ENCODE measurements around the gene ADAM22. TPM values are rescaled to one million over a fixed set of nuclear protein-coding genes. Genes with fewer than 3 reads are reported as not detected.

ADAM22 gene
- total and polyA plus RNA-seq, 2 donors (not counting 1 experiment from before 2014, with no cell fraction given): 0.30 to 1.8 TPM

DNA sequence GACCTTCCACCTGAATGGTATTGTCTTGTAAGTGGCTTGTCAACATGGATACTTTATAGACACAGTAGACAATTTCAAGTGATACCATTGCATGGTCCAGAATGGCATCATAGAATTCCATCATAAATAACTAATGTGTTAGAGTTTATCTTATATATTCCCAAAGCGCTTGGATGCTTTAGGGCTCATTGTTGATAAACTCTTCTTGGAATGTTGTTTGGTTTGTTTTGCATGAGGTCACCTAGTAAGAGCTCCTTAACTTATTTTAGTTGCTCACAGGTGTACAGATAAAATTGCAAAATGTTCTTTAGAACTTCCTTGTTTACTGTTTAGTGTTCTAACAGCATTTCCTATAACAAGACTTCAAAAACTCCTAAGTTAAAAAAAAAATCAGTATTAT is 249.0 kb downstream of the ADAM22 start:
- no peaks in the 10 kb centered on the region for H3K36me3 ChIP-seq (replicated peaks in 1 of 2; ENCODE audit: control extremely low read depth in 1 of 2, control insufficient read depth in 1 of 2, extremely low read depth in 1 of 2, insufficient read depth in 2 of 2, low read length in 1 of 2)
- no peak overlapping the region for H3K27ac Mint-ChIP-seq
- H3K9me3 ChIP-seq (ENCODE audit: control extremely low read depth in 1 of 3, control insufficient read depth in 2 of 3, insufficient read depth in 1 of 3, low read length in 2 of 3): no peaks in the 10 kb centered on the region

DNA sequence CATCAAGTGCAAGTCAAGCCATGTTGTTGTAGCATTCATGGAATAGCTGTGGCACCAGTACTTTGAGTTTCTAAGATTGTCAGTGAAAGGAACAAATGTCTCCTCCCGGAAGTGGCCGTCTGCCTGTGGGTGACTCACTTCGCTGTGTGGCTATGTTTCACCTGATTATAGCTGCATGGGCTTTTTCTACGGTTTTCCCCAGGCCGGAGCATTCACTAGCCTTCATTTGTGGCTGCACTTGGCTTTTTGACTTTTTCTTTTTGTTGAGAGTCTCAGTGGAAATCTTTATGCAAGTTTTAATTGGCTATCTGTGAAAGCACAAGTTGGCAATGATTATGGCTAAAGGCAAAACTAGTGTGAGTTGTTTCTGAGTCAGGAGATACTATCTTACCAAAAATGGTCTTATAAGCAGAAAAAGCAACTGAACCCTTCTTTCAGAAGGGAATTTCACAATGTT is 250.8 kb downstream of the ADAM22 start:
- H3K27ac ChIP-seq (ENCODE audit: low read length in 2 of 2): no peak overlapping the region

More for the DNA sequence above, 249.0 kb downstream of the ADAM22 start:
- no peaks in the 10 kb centered on the region for H3K4me1 ChIP-seq (ENCODE audit: control insufficient read depth in 2 of 2, insufficient read depth in 2 of 2, low read length in 2 of 2)
- intact Hi-C loops (cut with micrococcal nuclease): no loop called here
- H3K4me3 Mint-ChIP-seq: no peak overlapping the region
- H3K9ac ChIP-seq (ENCODE audit: low read length): no peak overlapping the region
- no peak overlapping the region for H3K4me2 ChIP-seq (replicated peaks; ENCODE audit: low read depth, low read length, poor library complexity, severe bottlenecking)
- no peak overlapping the region for H2AFZ ChIP-seq (ENCODE audit: insufficient read depth, low read depth, low read length, poor library complexity, severe bottlenecking)
- H3K79me2 ChIP-seq (ENCODE audit: control insufficient read depth, insufficient read depth, low read length): no peaks in the 10 kb centered on the region
- H3K9me3 Mint-ChIP-seq (ENCODE audit: insufficient read depth): no peaks in the 10 kb centered on the region
- DNase-seq (no peak), ATAC-seq (ENCODE audit: low read depth) (no peak)
- no peak for TF ChIP-seq EZH2 (IDR thresholded peaks at IDR 0.05; ENCODE audit: borderline replicate concordance, insufficient read depth, low read depth, low read length, poor library complexity, severe bottlenecking)
- TF ChIP-seq, protein P1, sequence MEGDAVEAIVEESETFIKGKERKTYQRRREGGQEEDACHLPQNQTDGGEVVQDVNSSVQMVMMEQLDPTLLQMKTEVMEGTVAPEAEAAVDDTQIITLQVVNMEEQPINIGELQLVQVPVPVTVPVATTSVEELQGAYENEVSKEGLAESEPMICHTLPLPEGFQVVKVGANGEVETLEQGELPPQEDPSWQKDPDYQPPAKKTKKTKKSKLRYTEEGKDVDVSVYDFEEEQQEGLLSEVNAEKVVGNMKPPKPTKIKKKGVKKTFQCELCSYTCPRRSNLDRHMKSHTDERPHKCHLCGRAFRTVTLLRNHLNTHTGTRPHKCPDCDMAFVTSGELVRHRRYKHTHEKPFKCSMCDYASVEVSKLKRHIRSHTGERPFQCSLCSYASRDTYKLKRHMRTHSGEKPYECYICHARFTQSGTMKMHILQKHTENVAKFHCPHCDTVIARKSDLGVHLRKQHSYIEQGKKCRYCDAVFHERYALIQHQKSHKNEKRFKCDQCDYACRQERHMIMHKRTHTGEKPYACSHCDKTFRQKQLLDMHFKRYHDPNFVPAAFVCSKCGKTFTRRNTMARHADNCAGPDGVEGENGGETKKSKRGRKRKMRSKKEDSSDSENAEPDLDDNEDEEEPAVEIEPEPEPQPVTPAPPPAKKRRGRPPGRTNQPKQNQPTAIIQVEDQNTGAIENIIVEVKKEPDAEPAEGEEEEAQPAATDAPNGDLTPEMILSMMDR (IDR thresholded peaks at IDR 0.05): no peak
- H3K27ac ChIP-seq (ENCODE audit: low read length in 2 of 2): no peak overlapping the region
- WGBS (ENCODE audit: insufficient coverage): no CpG with 5 or more reads among the region's 1 CpG
- H4K20me1 ChIP-seq (ENCODE audit: control insufficient read depth, insufficient read depth, low read length, poor library complexity, severe bottlenecking): no peaks in the 10 kb centered on the region
- ChIA-PET POLR2A (no interaction called here), CTCF (no interaction called here)
- H3K27me3 ChIP-seq (replicated peaks in 1 of 4; ENCODE audit: control extremely low read depth in 1 of 4, control insufficient read depth in 3 of 4, insufficient read depth in 4 of 4, low read length in 3 of 4): no peaks in the 10 kb centered on the region
- H3K4me3 ChIP-seq (ENCODE audit: control extremely low read depth in 1 of 5, extremely low read depth in 1 of 5, insufficient read depth in 1 of 5, low read depth in 2 of 5, low read length in 4 of 5): no peak overlapping the region
- H3K27me3 Mint-ChIP-seq: peaks cover 4% of the 10 kb centered on the region
- H3K4me1 Mint-ChIP-seq: no peaks in the 10 kb centered on the region

More for the DNA sequence above, 250.8 kb downstream of the ADAM22 start:
- H3K4me3 ChIP-seq (ENCODE audit: control extremely low read depth in 1 of 5, extremely low read depth in 1 of 5, insufficient read depth in 1 of 5, low read depth in 2 of 5, low read length in 4 of 5): no peak overlapping the region
- no peaks in the 10 kb centered on the region for H3K36me3 ChIP-seq (replicated peaks in 1 of 2; ENCODE audit: control extremely low read depth in 1 of 2, control insufficient read depth in 1 of 2, extremely low read depth in 1 of 2, insufficient read depth in 2 of 2, low read length in 1 of 2)
- H3K4me2 ChIP-seq (replicated peaks; ENCODE audit: low read depth, low read length, poor library complexity, severe bottlenecking): no peak overlapping the region
- H3K4me1 ChIP-seq (ENCODE audit: control insufficient read depth in 2 of 2, insufficient read depth in 2 of 2, low read length in 2 of 2): no peaks in the 10 kb centered on the region
- no peaks in the 10 kb centered on the region for H4K20me1 ChIP-seq (ENCODE audit: control insufficient read depth, insufficient read depth, low read length, poor library complexity, severe bottlenecking)
- no peak overlapping the region for H3K9ac ChIP-seq (ENCODE audit: low read length)
- H3K9me3 Mint-ChIP-seq (ENCODE audit: insufficient read depth): no peaks in the 10 kb centered on the region
- no peaks in the 10 kb centered on the region for H3K27me3 ChIP-seq (replicated peaks in 1 of 4; ENCODE audit: control extremely low read depth in 1 of 4, control insufficient read depth in 3 of 4, insufficient read depth in 4 of 4, low read length in 3 of 4)
- ChIA-PET CTCF (no interaction called here), POLR2A (no interaction called here)
- ATAC-seq (ENCODE audit: low read depth) (no peak), DNase-seq (no peak)
- no peaks in the 10 kb centered on the region for H3K4me1 Mint-ChIP-seq
- H2AFZ ChIP-seq (ENCODE audit: insufficient read depth, low read depth, low read length, poor library complexity, severe bottlenecking): no peak overlapping the region
- TF ChIP-seq EZH2 (IDR thresholded peaks at IDR 0.05; ENCODE audit: borderline replicate concordance, insufficient read depth, low read depth, low read length, poor library complexity, severe bottlenecking): no peak
- TF ChIP-seq, protein P1 (IDR thresholded peaks at IDR 0.05): no peak
- no peak overlapping the region for H3K27ac Mint-ChIP-seq
- H3K27me3 Mint-ChIP-seq: peaks cover 4% of the 10 kb centered on the region
- no peaks in the 10 kb centered on the region for H3K9me3 ChIP-seq (ENCODE audit: control extremely low read depth in 1 of 3, control insufficient read depth in 2 of 3, insufficient read depth in 1 of 3, low read length in 2 of 3)
- intact Hi-C loops (cut with micrococcal nuclease): no loop called here
- H3K4me3 Mint-ChIP-seq: no peak overlapping the region
- H3K79me2 ChIP-seq (ENCODE audit: control insufficient read depth, insufficient read depth, low read length): no peaks in the 10 kb centered on the region
- WGBS (ENCODE audit: insufficient coverage): 94% methylated on average over 5 of the region's 5 CpGs
